Stimulated activated CD8-positive, alpha-beta memory T cell treated with anti-CD3 and anti-CD28 coated beads, Interleukin-4, amount 100 ng/mL, for 1 hour (primary cell): ENCODE measurements around the gene UPK3BL2.
"Not testable (repeated sequence)": the region's sequence is repeated elsewhere in the genome, so short reads cannot be mapped to it uniquely, and the experiment has no call there.

ENCODE experiments used
- DNase-seq, 2 donors: peaks; one replicate each; pipeline ENCODE4 v3.0.0-alpha.2; 2020; ENCODE audit warnings: low read depth in 2 of 2, low spot score in 1 of 2

UPK3BL2 gene

GRCh38 chr7:102494473-102495149 lies 48.9 kb downstream of the UPK3BL2 start:
- DNase-seq, result not testable (repeated sequence)

- not testable (repeated sequence) for DNase-seq
Measured at GRCh38 chr7:102494026-102494425, 49.5 kb downstream of the UPK3BL2 start.

DNA sequence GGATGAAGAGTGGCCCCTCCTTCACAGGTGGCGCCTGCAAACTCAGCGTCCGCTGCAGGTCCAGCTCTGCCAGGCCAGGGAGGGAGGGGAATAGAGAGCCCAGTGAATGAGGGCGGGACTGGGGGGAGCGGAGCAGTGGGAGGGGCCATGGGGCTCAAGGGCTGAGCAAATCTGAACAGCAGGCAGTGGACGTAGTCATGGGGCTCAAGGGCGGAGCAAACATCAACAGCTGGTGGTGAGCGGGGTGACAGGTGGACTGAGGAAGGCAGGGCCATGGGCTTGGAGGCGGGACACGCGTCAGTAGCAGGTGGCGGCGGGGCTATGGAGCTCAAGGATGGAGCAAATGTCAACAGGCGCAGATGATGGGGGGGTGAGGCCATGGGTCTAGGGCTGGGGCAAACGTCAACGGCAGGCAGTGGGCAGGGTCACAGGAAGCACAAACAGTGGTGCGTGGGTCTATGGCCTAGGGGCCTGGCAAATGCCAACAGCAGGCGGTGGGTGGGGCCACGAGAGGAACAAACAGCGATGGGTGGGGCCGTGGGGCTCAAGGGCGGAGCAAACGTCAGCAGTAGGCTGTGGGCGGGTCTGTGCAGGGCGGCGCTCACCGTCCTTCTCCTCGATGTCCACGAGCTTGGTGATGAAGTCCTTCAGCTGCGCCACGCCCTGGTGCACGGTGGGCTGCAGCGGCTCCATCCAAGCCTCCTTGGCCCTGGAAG lies 50.1 kb downstream of the UPK3BL2 start:
- not testable (repeated sequence) for DNase-seq

GRCh38 chr7:102490529-102491075 lies 52.9 kb downstream of the UPK3BL2 start:
- DNase-seq, result not testable (repeated sequence)
